DMS53 treated with DMSO at 0.1 percent for 48 hours (cell line): ENCODE results near the gene CDKN2D.
A peak's percentile ranks its signal among the peaks of the same experiment; 100 is the strongest.

Experiments used
- DNase-seq: peaks from one replicate; lab custom pipeline; 2025; ENCODE audit not compliant: unreplicated experiment; lab: John Stamatoyannopoulos, UW

CDKN2D gene

DNA sequence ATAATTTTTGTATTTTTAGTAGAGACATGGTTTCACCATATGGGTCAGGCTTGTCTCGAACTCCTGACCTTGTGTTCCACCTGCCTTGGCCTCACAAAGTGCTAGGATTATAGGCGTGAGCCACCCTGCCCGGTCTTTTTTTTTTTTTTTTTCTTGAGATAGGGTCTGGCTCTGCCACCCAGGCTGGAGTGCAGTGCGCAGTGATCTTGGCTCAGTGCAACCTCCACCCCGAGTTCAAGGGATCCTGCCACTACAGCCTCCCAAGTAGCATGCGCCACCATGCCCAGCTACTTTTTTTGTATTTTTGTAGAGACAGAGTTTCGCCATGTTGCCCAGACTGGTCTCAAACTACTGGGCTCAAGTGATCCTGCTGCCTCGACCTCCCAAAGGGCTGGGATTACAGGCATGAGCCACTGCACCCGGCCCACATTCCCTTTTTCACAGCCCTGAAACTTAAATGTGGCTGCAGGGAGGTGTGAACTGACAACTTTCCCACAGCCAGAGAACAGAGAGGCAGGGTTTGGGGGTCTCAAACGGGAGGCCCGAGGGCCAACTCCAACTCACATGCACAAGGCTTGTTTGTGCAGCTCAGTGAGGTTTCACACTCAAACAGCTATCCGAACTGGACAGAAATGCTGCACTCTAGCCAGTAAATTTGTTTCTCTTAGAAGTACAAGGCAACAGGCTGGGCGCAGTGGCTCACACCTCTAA, 47.2 kb downstream of the CDKN2D start:
- no peak for DNase-seq

DNA sequence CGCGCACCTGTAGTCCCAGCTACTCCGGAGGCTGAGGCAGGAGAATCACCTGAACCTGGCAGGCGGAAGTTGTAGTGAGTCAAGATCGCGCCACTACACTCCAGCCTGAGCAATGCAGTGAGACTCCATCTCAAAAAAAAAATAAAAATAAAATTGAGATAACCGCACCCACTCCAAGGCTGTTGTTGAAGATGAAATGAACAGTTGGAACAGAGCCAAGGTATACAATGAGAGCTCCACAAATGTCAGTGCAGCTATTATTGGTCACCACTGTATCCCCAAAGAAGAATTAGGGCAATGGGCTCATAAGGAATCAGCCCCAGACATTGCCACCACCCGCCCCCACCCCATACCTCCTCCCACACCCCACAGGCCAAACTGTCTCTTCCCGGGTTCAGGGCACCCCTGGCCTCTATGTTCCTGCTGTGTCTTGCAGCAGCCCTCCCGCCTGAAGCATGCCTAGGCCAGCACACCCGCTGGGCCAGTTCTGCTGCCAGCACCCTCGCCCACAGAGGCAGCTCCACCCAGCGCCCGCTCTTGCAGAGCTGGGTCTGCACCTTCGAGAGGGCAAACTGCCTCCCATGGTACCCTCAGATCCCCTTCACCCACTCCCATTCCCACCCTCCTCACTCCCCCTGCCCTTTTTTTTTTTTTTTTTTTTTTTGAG, 48.0 kb downstream of the CDKN2D start:
- no peak for DNase-seq

DNA sequence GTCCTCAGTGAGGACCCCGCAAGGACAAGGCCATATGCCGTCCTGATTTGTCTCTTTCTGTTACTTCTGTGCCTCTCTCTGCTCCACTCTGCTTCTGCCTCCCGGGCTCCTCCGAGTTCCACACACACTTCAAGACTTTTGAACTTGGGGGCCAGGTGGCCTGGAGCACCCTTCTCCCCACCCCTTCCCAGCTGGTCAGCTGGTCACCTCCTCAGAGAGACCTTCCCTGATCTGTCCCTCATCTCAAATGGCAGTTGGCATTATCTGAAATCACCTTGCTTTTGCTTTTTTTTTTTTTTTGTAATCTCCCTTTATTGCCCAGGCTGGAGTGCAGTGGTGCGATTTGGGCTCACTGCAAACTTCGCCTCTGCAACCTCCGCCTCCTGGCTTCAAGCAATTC, 49.4 kb downstream of the CDKN2D start:
- DNase-seq: no peak

DNA sequence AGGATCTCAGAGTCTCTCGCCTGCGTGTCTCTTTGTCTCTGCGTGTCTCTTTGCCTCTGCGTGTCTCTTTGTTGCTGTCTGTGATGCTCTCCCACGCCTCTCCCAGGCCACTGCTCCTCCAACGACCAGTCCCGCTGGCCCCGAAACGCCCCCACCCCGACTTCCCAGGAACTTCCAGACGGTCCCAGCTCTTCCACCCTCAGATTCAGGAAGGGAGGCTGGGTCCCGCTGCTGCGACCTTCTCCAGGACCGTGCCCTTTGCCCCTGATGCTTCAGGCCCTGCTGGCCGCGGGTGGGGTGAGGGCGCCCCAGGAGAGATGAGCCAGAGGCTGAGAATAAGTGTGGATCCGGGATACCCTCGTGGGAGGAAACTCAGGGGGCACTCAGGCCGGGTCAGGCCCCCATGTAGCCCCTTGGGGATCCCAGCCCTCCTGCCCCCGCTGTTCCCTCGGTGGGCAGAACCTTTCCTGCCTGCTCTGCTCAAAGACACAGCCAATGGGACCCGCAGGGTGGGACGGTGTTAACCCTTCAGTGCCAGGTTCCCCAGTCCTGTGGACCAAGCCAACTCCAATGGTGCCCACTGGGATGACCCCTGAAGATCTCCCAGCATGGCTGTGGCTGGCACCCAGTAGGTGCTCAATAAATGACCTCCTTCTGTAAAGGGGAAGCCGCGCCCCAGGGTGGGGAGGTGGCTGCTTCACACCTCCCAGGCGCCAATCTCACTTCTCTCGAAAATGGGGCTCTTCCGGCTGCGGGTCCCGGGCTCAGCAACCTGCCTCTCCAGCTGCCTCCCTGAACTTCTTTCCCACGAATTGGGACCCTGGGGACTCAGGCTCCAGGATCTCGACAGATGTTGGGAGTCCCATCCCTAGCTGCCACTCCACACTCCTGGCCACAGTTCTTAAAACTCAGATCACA, 50.1 kb downstream of the CDKN2D start:
- no peak for DNase-seq

DNA sequence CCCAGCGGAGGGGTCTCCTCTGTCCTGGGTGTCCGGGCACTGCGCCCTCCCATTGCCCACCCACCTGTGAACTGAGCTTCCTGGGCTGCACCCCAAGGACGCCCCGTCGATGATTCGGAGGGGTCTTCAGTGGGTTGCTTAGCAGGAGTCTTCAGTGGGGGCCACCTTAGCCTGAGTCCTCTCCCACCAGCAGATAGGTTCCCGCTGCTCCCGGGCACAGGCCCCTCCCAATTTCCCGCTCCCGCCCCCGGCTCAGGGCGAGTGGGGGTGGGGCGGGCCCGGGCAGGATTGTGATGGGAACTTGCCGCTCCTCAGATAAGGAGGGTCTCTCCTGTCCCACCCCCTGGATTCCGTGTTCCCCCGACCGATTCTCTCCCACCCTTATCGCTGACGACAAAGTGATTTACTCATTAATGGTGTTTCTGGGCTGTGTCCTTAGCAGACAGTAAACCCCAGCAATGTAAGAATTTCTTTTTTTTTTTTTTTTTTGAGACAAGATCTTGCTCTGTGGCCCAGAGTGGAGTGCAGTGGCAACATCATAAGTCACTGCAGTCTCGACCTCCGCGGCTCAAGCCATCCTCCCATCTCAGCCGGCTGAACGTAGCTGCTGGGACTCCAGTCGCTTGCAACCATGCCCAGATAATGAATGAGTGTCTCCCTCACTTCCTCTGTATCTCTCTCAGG, 50.9 kb downstream of the CDKN2D start:
- DNase-seq: peak; percentile 24

DNA sequence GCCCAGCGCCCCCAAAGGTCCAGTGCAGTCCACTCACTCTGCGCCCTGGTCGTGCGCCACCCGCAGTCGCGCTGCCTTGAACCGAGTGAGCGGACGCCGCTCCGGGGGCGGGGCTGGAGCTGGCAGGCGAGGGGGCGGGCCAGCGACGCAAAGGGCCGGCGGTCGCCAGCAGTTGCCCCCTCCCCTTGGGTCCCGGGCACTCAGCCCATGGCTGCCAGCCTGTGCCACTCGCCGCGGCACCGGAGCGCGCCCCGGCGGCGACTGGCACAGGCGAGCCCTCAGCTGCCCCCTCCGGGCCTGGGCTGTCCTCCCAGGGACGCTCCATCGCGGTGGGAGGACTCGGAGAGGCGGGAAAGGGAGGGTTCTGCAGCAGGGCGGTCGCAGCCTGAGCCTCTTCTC, 51.4 kb downstream of the CDKN2D start, which contains the start of gene S1PR5:
S1PR5 (minus strand) TSS at position 87 of the 399 bp plus-strand sequence. CDS start 2,436 bp downstream, outside the sequence.
- no peak for DNase-seq

DNA sequence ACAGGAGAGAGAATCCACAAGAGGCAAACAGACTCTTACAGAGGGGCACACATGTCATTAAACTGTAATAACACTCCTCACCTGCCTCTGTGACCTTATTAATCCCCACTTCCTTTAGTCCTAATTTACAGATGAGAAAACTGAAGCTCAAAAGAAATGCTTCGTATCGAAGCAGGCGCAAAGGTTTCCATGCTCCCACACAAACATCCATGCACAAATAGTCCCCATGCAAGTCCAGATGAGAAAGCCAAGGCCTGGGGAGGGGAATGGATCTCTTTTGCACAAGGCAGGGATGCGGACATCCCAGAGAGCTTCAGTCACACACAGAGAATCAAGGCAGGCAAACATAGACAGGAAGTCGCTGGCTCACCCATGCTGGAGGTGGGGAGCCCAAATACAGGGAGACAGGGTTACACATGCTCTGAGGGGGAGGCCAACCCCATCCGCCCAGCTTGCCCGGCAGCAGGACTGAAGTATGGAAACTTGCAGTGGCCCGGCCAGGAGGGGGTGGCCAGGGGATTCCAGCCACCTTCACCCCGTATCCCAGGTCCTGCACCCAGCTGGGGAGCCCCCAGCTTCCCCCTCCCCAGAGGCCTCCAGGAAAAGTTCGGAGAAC, 52.0 kb downstream of the CDKN2D start:
- no peak for DNase-seq
